ENCODE results near the gene XPR1. TPM values are rescaled to one million over a fixed set of nuclear protein-coding genes. Genes with fewer than 3 reads are reported as not detected.
"Not testable (repeated sequence)": the region's sequence is repeated elsewhere in the genome, so short reads cannot be mapped to it uniquely, and the experiment has no call there.

XPR1 gene
- total and polyA plus RNA-seq, 2 donors (not counting 1 experiment from before 2014, with no cell fraction given), result 2.8 to 22.3 TPM

DNA sequence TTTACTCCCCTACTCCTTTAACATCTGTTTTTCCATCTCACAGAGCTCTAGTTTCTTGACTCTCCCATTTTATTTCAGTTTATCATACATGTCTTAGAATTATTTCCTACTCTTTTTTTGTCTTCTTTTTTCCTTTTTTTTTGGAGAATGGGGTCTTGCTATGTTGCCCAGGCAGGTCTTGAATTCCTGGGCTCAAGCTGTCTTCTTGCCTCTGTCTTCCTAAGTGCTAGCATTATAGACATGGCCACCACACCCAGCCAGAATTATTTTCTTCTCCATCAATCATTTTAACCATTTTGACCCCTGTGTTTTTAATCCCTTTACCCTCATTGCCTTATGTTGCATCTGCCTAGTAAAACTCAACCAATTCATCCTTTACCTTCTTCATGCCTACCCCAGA, 157.6 kb downstream of the XPR1 start:
- no peaks in the 10 kb centered on the region for H3K27me3 ChIP-seq (replicated peaks in 1 of 4; ENCODE audit: control extremely low read depth in 1 of 4, control insufficient read depth in 3 of 4, insufficient read depth in 4 of 4, low read length in 3 of 4)
- no peaks in the 10 kb centered on the region for H3K9me3 Mint-ChIP-seq (ENCODE audit: insufficient read depth)
- H3K36me3 ChIP-seq (replicated peaks in 1 of 2; ENCODE audit: control extremely low read depth in 1 of 2, control insufficient read depth in 1 of 2, extremely low read depth in 1 of 2, insufficient read depth in 2 of 2, low read length in 1 of 2), result no peaks in the 10 kb centered on the region
- H3K9ac ChIP-seq (ENCODE audit: low read length), result no peak overlapping the region
- intact Hi-C loops (cut with micrococcal nuclease), result no loop called here
- no peaks in the 10 kb centered on the region for H4K20me1 ChIP-seq (ENCODE audit: control insufficient read depth, insufficient read depth, low read length, poor library complexity, severe bottlenecking)
- no peak overlapping the region for H2AFZ ChIP-seq (ENCODE audit: insufficient read depth, low read depth, low read length, poor library complexity, severe bottlenecking)
- H3K79me2 ChIP-seq (ENCODE audit: control insufficient read depth, insufficient read depth, low read length), result no peaks in the 10 kb centered on the region
- H3K4me1 Mint-ChIP-seq, result peaks cover 9% of the 10 kb centered on the region
- H3K4me3 ChIP-seq (ENCODE audit: control extremely low read depth in 1 of 5, extremely low read depth in 1 of 5, insufficient read depth in 1 of 5, low read depth in 2 of 5, low read length in 4 of 5), result no peak overlapping the region
- H3K27me3 Mint-ChIP-seq, result no peaks in the 10 kb centered on the region
- DNase-seq, result no peak
- no peak overlapping the region for H3K4me2 ChIP-seq (replicated peaks; ENCODE audit: low read depth, low read length, poor library complexity, severe bottlenecking)
- no peak overlapping the region for H3K4me3 Mint-ChIP-seq
- no peaks in the 10 kb centered on the region for H3K9me3 ChIP-seq (ENCODE audit: control extremely low read depth in 1 of 3, control insufficient read depth in 2 of 3, insufficient read depth in 1 of 3, low read length in 2 of 3)
- H3K27ac Mint-ChIP-seq, result no peak overlapping the region
- ChIA-PET POLR2A (no interaction called here), CTCF (no interaction called here)
- H3K27ac ChIP-seq (ENCODE audit: low read length in 2 of 2), result no peak overlapping the region
- no peak for ATAC-seq (ENCODE audit: low read depth)
- peaks cover 4% of the 10 kb centered on the region in 2 donors for H3K4me1 ChIP-seq (ENCODE audit: control insufficient read depth in 2 of 2, insufficient read depth in 2 of 2, low read length in 2 of 2)
- TF ChIP-seq EZH2 (IDR thresholded peaks at IDR 0.05; ENCODE audit: borderline replicate concordance, insufficient read depth, low read depth, low read length, poor library complexity, severe bottlenecking) (no peak), CTCF (IDR thresholded peaks at IDR 0.05) (no peak)

DNA sequence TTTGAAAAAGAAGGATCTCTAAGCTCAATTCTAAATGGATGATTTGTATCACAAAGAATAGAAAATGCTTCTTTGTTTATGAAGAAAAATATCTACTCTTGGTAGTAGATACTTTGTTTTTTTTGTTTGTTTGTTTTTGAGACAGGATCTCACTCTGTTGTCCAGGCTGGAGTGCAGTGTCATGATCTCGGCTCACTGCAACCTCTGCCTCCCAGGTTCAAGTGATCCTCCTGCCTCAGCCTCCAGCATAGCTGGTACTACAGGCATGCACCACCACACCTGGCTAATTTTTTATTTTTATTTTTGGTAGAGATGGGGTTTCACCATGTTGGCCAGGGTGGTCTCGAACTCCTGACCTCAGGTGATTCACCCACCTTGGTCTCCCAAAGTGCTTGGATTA, 159.3 kb downstream of the XPR1 start:
- H3K27me3 Mint-ChIP-seq; H3K9me3 ChIP-seq (ENCODE audit: control extremely low read depth in 1 of 3, control insufficient read depth in 2 of 3, insufficient read depth in 1 of 3, low read length in 2 of 3); H3K27me3 ChIP-seq (replicated peaks in 1 of 4; ENCODE audit: control extremely low read depth in 1 of 4, control insufficient read depth in 3 of 4, insufficient read depth in 4 of 4, low read length in 3 of 4); DNase-seq; H3K4me3 Mint-ChIP-seq; H4K20me1 ChIP-seq (ENCODE audit: control insufficient read depth, insufficient read depth, low read length, poor library complexity, severe bottlenecking); H3K4me2 ChIP-seq (replicated peaks; ENCODE audit: low read depth, low read length, poor library complexity, severe bottlenecking); H3K4me3 ChIP-seq (ENCODE audit: control extremely low read depth in 1 of 5, extremely low read depth in 1 of 5, insufficient read depth in 1 of 5, low read depth in 2 of 5, low read length in 4 of 5); H3K36me3 ChIP-seq (replicated peaks in 1 of 2; ENCODE audit: control extremely low read depth in 1 of 2, control insufficient read depth in 1 of 2, extremely low read depth in 1 of 2, insufficient read depth in 2 of 2, low read length in 1 of 2); intact Hi-C loops (cut with micrococcal nuclease); H3K9me3 Mint-ChIP-seq (ENCODE audit: insufficient read depth); POLR2A ChIA-PET; H3K79me2 ChIP-seq (ENCODE audit: control insufficient read depth, insufficient read depth, low read length); H2AFZ ChIP-seq (ENCODE audit: insufficient read depth, low read depth, low read length, poor library complexity, severe bottlenecking); H3K27ac ChIP-seq (ENCODE audit: low read length in 2 of 2); H3K9ac ChIP-seq (ENCODE audit: low read length); H3K4me1 Mint-ChIP-seq; H3K27ac Mint-ChIP-seq; ATAC-seq (ENCODE audit: low read depth); H3K4me1 ChIP-seq (ENCODE audit: control insufficient read depth in 2 of 2, insufficient read depth in 2 of 2, low read length in 2 of 2): not testable (repeated sequence)
- CTCF ChIA-PET, result interaction anchor here (1.6 kb wide), 1 partner anchor 12 kb away, joined by 5 read pairs; no protein-coding TSS in a partner anchor
- 100% methylated on average over 1 of the region's 2 CpGs for WGBS (ENCODE audit: insufficient coverage)

Data from B cell (primary cell).